Keratinocyte (primary cell): ENCODE results near the gene SFTPB. TPM values are rescaled to one million over a fixed set of nuclear protein-coding genes. Genes with fewer than 3 reads are reported as not detected.
"Not testable (repeated sequence)": the region's sequence is repeated elsewhere in the genome, so short reads cannot be mapped to it uniquely, and the experiment has no call there.

Experiments used
- DNase-seq: peaks from one replicate; pipeline ENCODE4 v3.0.0-alpha.2; 2011; ENCODE audit warnings: low read depth, missing footprints, low spot score
- FAIRE-seq: peaks from 2 replicates; lab custom pipeline; 2011; peaks lifted over from hg19 to GRCh38; lab: Jason Lieb, UNC
- H2AFZ ChIP-seq: 2 replicates; pipeline ENCODE4 v1.6.0; 2012; ENCODE audit warnings: low read length, control low read depth, inconsistent platforms; ENCODE audit not compliant: control insufficient read depth
- H3K27ac ChIP-seq: 2 replicates; pipeline ENCODE4 v1.5.1; 2011; ENCODE audit warnings: low read length; ENCODE audit not compliant: control insufficient read depth, insufficient read depth
- H3K27me3 ChIP-seq: 3 replicates; pipeline ENCODE4 v1.6.0; 2011; ENCODE audit warnings: low read length; ENCODE audit not compliant: control insufficient read depth, insufficient read depth; ENCODE audit errors: extremely low read depth
- H3K36me3 ChIP-seq, 2 experiments: 2 replicates in 1 of 2; 3 replicates in 1 of 2; pipeline ENCODE4 v1.5.1; 2011; ENCODE audit warnings: low read length in 2 of 2, mild to moderate bottlenecking in 1 of 2; ENCODE audit not compliant: control insufficient read depth in 2 of 2, insufficient read depth in 2 of 2; ENCODE audit errors: extremely low read depth in 1 of 2
- H3K4me1 ChIP-seq: 3 replicates; pipeline ENCODE4 v1.5.1; 2011; ENCODE audit warnings: low read length; ENCODE audit not compliant: control insufficient read depth, insufficient read depth; ENCODE audit errors: extremely low read depth
- H3K4me2 ChIP-seq: 3 replicates; pipeline ENCODE4 v1.6.0; 2011; ENCODE audit warnings: low read depth, low read length; ENCODE audit not compliant: control insufficient read depth, insufficient read depth; ENCODE audit errors: extremely low read depth
- H3K4me3 ChIP-seq, 3 experiments: fragments of 200-600 bp in 1 of 3; sonication (generic) in 1 of 3; 2 replicates in 2 of 3; 3 replicates in 1 of 3; pipeline ENCODE4 v1.5.1; 2011 to 2016; ENCODE audit warnings: low read length in 3 of 3, mild to moderate bottlenecking in 3 of 3, control low read depth in 2 of 3, inconsistent platforms in 1 of 3, low read depth in 1 of 3, mixed read lengths in 1 of 3, mixed run types in 1 of 3, moderate library complexity in 1 of 3; ENCODE audit not compliant: control insufficient read depth in 2 of 3, insufficient read depth in 2 of 3; ENCODE audit errors: extremely low read depth in 1 of 3
- H3K79me2 ChIP-seq: 2 replicates; pipeline ENCODE4 v1.6.0; 2012; ENCODE audit warnings: low read length; ENCODE audit not compliant: control insufficient read depth, insufficient read depth
- H3K9ac ChIP-seq: 3 replicates; pipeline ENCODE4 v1.6.0; 2011; ENCODE audit warnings: low read length; ENCODE audit not compliant: control insufficient read depth, insufficient read depth; ENCODE audit errors: extremely low read depth
- H3K9me1 ChIP-seq: 3 replicates; pipeline ENCODE4 v1.6.0; 2011; ENCODE audit warnings: low read length; ENCODE audit not compliant: control insufficient read depth, insufficient read depth; ENCODE audit errors: extremely low read depth
- H3K9me3 ChIP-seq: 2 replicates; pipeline ENCODE4 v1.5.1; 2012; ENCODE audit warnings: low read depth, low read length; ENCODE audit not compliant: control insufficient read depth
- H4K20me1 ChIP-seq: 3 replicates; pipeline ENCODE4 v1.6.0; 2011; ENCODE audit warnings: low read length; ENCODE audit not compliant: control insufficient read depth, insufficient read depth; ENCODE audit errors: extremely low read depth
- CTCF ChIP-seq, 3 experiments: IDR thresholded peaks in 1 of 3; conservative IDR thresholded peaks in 1 of 3; optimal IDR thresholded peaks in 1 of 3; 2 replicates in 2 of 3; 3 replicates in 1 of 3; pipeline versions ENCODE3 to v1.5.1; 2011; ENCODE audit warnings: low read length in 3 of 3, mild to moderate bottlenecking in 3 of 3, moderate library complexity in 2 of 3, control low read depth in 1 of 3, inconsistent platforms in 1 of 3; ENCODE audit not compliant: insufficient read depth in 2 of 3; ENCODE audit errors: extremely low read depth in 1 of 3
- EZH2 ChIP-seq: IDR thresholded peaks from one replicate; pipeline ENCODE4 v1.6.1; 2012; ENCODE audit warnings: inconsistent platforms, mild to moderate bottlenecking, low read length, moderate library complexity
- dilution Hi-C: fragments of 300-500 bp; cut with MboI; formaldehyde crosslinking; loops from one replicate; pipeline ENCODE4 v1.7.0; 2020; ENCODE audit warnings: low sequenced_read_pairs; ENCODE audit not compliant: extremely low pct_ligation_motif_present
- polyA plus RNA-seq, 5 experiments: library from polyadenylated mRNA; depleted of rRNA in 3 of 5; stranded (reverse) in 3 of 5; stranded (forward) in 1 of 5; unstranded in 1 of 5; fragments of >200 nt; gene quantifications; 1 replicate in 1 of 5; 2 replicates in 3 of 5; 3 replicates in 1 of 5; pipeline versions ENCODE4 v1.2.1 to v1.2.3, GENCODE V29; 2011 to 2012; ENCODE audit warnings: missing spikeins in 2 of 5, low read depth in 1 of 5, low replicate concordance in 1 of 5

The SFTPB gene
- polyA plus RNA-seq, 1 donor (not counting 4 experiments of a cell fraction or from before 2014, with no cell fraction given), result not detected

- no peak overlapping the region for H3K4me2 ChIP-seq
- H3K27ac ChIP-seq, result no peak overlapping the region
- peaks cover 2 to 11% of the 10 kb centered on the region in 2 experiments for H3K36me3 ChIP-seq
- no peaks in the 10 kb centered on the region for H4K20me1 ChIP-seq
- no peak overlapping the region for H3K9ac ChIP-seq
- H3K9me3 ChIP-seq, result no peaks in the 10 kb centered on the region
- DNase-seq, result no peak
- H2AFZ ChIP-seq, result no peak overlapping the region
- H3K4me3 ChIP-seq, result no peak overlapping the region
- TF ChIP-seq CTCF (optimal IDR thresholded peaks at IDR 0.05 in 1 of 3, IDR thresholded peaks at IDR 0.05 in 1 of 3, conservative IDR thresholded peaks at IDR 0.05 in 1 of 3; ENCODE audit: extremely low read depth in 1 of 3, insufficient read depth in 2 of 3, low read length in 3 of 3) (no peak), EZH2 (no peak)
- no peaks in the 10 kb centered on the region for H3K9me1 ChIP-seq
- H3K79me2 ChIP-seq, result no peaks in the 10 kb centered on the region
- H3K4me1 ChIP-seq, result no peaks in the 10 kb centered on the region
- H3K27me3 ChIP-seq, result no peaks in the 10 kb centered on the region
- dilution Hi-C loops, result no loop called here
- FAIRE-seq, result no peak
These were observed 7.3 kb downstream of the SFTPB start for GRCh38 chr2:85660725-85661124.

DNA sequence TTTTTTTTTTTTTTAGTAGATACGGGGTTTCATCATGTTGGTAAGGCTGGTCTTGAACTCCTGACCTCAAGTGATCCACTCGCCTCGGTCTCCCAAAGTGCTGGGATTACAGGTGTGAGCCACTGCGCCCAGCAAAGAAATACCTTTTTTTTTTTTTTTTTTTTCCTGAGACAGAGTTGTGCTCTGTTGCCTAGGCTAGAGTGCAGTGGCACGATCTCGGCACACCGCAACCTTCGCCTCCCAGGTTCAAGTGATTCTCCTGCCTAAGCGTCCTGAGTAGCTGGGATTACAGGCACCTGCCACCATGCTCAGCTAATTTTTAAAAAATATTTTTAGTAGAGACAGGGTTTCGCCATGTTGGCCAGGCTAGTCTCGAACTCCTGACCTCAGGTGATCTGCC, 7.7 kb downstream of the SFTPB start:
- H3K9me1 ChIP-seq, H3K4me2 ChIP-seq, H2AFZ ChIP-seq, H3K4me3 ChIP-seq, dilution Hi-C loops, H3K27ac ChIP-seq, DNase-seq, H3K27me3 ChIP-seq, H3K9me3 ChIP-seq, H3K4me1 ChIP-seq, FAIRE-seq, H3K79me2 ChIP-seq, H3K9ac ChIP-seq, H4K20me1 ChIP-seq: not testable (repeated sequence)
- peaks cover 5 to 13% of the 10 kb centered on the region in 2 experiments for H3K36me3 ChIP-seq

GRCh38 chr2:85659324-85659981, 8.5 kb downstream of the SFTPB start:
- no peak overlapping the region for H3K27ac ChIP-seq
- H3K79me2 ChIP-seq, result no peaks in the 10 kb centered on the region
- H3K9ac ChIP-seq, result no peak overlapping the region
- DNase-seq (no peak), FAIRE-seq (no peak)
- no peaks in the 10 kb centered on the region for H3K27me3 ChIP-seq
- H4K20me1 ChIP-seq, result no peaks in the 10 kb centered on the region
- no peak overlapping the region for H3K4me3 ChIP-seq
- H3K9me3 ChIP-seq, result no peaks in the 10 kb centered on the region
- no peaks in the 10 kb centered on the region for H3K4me1 ChIP-seq
- TF ChIP-seq EZH2, result no peak
- no peak for TF ChIP-seq CTCF (optimal IDR thresholded peaks at IDR 0.05 in 1 of 3, IDR thresholded peaks at IDR 0.05 in 1 of 3, conservative IDR thresholded peaks at IDR 0.05 in 1 of 3; ENCODE audit: extremely low read depth in 1 of 3, insufficient read depth in 2 of 3, low read length in 3 of 3)
- dilution Hi-C loops, result no loop called here
- H3K36me3 ChIP-seq, result peaks cover 5 to 13% of the 10 kb centered on the region in 2 experiments
- H3K9me1 ChIP-seq, result no peaks in the 10 kb centered on the region
- no peak overlapping the region for H3K4me2 ChIP-seq
- H2AFZ ChIP-seq, result no peak overlapping the region

DNA sequence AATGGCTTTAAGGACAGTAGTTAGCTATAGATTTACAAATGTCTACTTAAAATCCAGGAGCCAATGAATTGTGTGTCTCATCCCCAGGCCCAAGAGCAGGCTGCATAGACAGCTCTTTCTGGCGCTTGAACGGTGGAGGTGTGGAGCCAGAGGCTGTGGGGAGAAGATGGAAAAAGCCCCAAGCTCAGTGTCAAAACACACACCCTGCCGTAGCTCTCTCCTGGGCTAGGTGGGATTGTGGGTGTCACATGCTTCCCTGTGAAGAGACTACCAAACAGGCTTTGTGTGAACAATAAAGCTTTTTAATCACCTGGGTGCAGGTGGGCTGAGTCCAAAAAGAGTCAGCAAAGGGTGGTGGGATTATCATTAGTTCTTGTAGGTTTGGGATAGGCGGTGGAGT, 10.6 kb downstream of the SFTPB start:
- FAIRE-seq, H3K9me3 ChIP-seq, DNase-seq, H2AFZ ChIP-seq, H3K27me3 ChIP-seq, H3K9me1 ChIP-seq, H3K4me2 ChIP-seq, H3K27ac ChIP-seq, H3K79me2 ChIP-seq, H3K9ac ChIP-seq, H3K4me3 ChIP-seq, H3K4me1 ChIP-seq, H4K20me1 ChIP-seq, dilution Hi-C loops: not testable (repeated sequence)
- H3K36me3 ChIP-seq, result peaks cover 5 to 13% of the 10 kb centered on the region in 2 experiments
